K562 (cell line): ENCODE data around the gene OR1D5.

Experiments
- CTCF ChIP-seq, 3 experiments: IDR thresholded peaks in 2 of 3; conservative IDR thresholded peaks in 1 of 3; 2 replicates each; pipeline ENCODE4 v1.5.1; 2011 to 2012; ENCODE audit warnings: low read length in 3 of 3, mild to moderate bottlenecking in 3 of 3, control low read depth in 2 of 3, improper control_type of control experiment in 1 of 3, inconsistent platforms in 1 of 3, low read depth in 1 of 3, mixed read lengths in 1 of 3, moderate library complexity in 1 of 3; ENCODE audit not compliant: insufficient read depth in 2 of 3
- FOXM1 ChIP-seq, 2 experiments: fragments of 450-650 bp in 1 of 2; sonication (generic) in 1 of 2; formaldehyde crosslinking in 1 of 2; IDR thresholded peaks; 2 replicates each; pipeline versions ENCODE4 v1.6.1 to v1.9.0; 2017 to 2022; ENCODE audit warnings: low read depth in 2 of 2, mild to moderate bottlenecking in 2 of 2, missing genetic modification reagents in 1 of 2, moderate library complexity in 1 of 2
- HNRNPL ChIP-seq: fragments of 200-400 bp; formaldehyde crosslinking; IDR thresholded peaks from 2 replicates; pipeline ENCODE4 v1.6.1; 2017; ENCODE audit warnings: low read depth, mild to moderate bottlenecking, low read length
- NCOA2 ChIP-seq, 2 experiments: fragments of 450-650 bp; IDR thresholded peaks; 2 replicates each; pipeline ENCODE4 v1.6.1; 2018; ENCODE audit warnings: mild to moderate bottlenecking in 2 of 2, moderate library complexity in 1 of 2; ENCODE audit not compliant: partially characterized antibody in 2 of 2
- POLR2A ChIP-seq: fragments of 450-650 bp; conservative IDR thresholded peaks from 2 replicates; pipeline ENCODE4 v1.6.1; 2016
- ZNF24 ChIP-seq: fragments of 450-650 bp; IDR thresholded peaks from 2 replicates; pipeline ENCODE4 v1.6.1; 2016
- ZNF449 ChIP-seq: fragments of 250-450 bp; sonication (Bioruptor Pico); IDR thresholded peaks from 2 replicates; pipeline ENCODE4 v1.8.0; 2022; ENCODE audit warnings: moderate library complexity, mild to moderate bottlenecking, inconsistent platforms

GRCh38 chr17:3104322-3104721, 40.9 kb upstream of the OR1D5 start, which contains the start of gene OR1D2:
- TF ChIP-seq CTCF (IDR thresholded peaks at IDR 0.05 in 2 of 3, conservative IDR thresholded peaks at IDR 0.05 in 1 of 3; ENCODE audit: insufficient read depth in 2 of 3, low read depth in 1 of 3, low read length in 3 of 3) (no peak), ZNF449 (CRISPR knock-in tag) (no peak), HNRNPL (no peak), ZNF24 (no peak), POLR2A (no peak), NCOA2 (IDR thresholded peaks at IDR 0.05; ENCODE audit: partially characterized antibody in 2 of 2) (no peak), FOXM1 (IDR thresholded peaks at IDR 0.05; ENCODE audit: low read depth) (no peak), FOXM1 (CRISPR knock-in tag; IDR thresholded peaks at IDR 0.05; ENCODE audit: low read depth) (no peak)
